GM19372 (cell line): ENCODE measurements around the gene NPAS2.

ENCODE experiments used
- ATAC-seq: cut with Tn5 transposase; IDR thresholded peaks from one replicate; pipeline ENCODE4 v1.9.1; 2021; ENCODE audit warnings: mild to moderate bottlenecking, low read depth, moderate library complexity; ENCODE audit not compliant: unreplicated experiment

The NPAS2 gene, protein sequence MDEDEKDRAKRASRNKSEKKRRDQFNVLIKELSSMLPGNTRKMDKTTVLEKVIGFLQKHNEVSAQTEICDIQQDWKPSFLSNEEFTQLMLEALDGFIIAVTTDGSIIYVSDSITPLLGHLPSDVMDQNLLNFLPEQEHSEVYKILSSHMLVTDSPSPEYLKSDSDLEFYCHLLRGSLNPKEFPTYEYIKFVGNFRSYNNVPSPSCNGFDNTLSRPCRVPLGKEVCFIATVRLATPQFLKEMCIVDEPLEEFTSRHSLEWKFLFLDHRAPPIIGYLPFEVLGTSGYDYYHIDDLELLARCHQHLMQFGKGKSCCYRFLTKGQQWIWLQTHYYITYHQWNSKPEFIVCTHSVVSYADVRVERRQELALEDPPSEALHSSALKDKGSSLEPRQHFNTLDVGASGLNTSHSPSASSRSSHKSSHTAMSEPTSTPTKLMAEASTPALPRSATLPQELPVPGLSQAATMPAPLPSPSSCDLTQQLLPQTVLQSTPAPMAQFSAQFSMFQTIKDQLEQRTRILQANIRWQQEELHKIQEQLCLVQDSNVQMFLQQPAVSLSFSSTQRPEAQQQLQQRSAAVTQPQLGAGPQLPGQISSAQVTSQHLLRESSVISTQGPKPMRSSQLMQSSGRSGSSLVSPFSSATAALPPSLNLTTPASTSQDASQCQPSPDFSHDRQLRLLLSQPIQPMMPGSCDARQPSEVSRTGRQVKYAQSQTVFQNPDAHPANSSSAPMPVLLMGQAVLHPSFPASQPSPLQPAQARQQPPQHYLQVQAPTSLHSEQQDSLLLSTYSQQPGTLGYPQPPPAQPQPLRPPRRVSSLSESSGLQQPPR

DNA sequence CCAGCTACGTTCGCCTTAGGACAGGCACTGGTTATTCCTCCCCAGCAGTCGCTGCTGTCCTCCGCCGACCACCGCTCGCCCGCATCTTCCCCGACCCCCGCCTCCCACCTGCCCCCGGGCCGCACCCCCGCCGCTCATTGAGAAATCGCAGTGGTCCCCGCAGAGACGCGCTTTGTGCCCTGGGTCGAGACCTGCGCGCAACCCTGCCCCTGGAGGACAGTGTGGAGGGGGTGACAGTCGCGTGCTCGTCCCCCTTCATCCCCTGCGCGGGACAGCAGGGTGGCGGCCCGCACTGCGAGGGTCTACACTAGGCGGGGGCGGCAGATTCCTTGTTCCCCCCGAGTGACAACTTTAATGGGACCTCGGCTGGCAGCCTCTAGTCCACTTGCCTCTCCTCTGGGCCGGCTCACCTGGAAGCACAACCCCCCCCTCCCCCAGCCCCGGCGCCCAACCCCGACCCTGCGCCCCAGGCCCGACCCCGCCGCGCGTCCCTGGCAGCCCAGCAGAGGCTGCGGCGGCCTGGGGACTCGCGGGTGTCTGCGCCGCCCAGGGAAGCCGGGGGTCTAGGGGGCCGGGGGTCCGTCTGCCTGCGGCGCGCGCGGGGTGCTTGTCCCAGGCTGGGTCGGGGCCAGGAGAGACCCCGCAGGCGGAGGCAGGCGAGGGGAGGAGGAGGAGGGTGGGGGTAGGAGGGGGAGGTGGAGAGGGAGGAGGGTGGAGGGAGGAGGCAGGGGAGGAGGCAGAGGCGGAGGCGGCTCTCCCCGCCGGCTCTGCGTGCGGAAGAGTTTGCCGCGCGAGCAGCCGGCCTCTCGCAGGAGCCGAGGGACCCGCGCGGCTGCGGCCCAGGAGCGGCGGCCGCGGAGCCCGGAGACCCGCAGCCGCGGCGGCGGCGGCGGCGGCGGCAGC, at the start of gene NPAS2:
TSS of gene NPAS2 (plus strand) at position 770 of the 903 bp plus-strand sequence. CDS start 84,616 bp downstream, outside the sequence.
- no peak for ATAC-seq

DNA sequence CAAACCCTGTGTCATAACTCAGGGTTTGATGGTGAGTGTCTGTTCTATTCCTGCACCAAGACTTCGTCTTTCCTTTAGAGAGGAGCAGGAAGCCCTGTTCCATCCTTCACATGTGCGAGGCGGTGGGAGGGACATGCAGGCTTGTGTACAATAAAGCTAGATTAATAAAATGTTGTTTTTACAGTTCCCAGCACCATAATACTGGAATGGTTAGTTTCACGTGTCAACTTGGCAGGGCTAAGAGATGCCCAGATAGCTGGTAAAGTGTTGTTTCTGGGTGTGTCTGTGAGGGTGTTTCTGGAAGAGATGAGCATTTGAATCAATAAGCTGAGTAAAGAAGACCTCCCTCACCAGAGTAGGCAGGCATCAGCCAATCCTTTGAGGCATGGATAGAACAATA, 48.8 kb upstream of the NPAS2 start:
- ATAC-seq = no peak

DNA sequence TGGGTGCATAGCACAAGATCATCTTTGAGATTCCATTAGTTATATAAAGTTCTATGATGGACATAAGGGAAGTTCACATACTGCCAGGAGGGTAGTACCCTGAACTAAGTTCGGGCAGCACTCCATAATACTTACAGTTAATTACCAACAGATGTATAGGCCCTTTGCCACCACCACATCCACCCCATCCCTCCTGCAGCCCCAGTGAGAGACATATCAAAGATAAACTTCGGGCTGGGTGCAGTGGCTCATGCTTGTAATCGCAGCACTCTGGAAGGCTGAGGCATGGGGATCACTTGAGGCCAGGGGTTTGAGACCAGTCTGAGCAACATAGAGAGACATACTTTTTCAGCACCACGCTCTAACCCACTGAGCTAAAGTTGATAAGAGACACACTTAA, 46.4 kb upstream of the NPAS2 start:
- no peak for ATAC-seq

DNA sequence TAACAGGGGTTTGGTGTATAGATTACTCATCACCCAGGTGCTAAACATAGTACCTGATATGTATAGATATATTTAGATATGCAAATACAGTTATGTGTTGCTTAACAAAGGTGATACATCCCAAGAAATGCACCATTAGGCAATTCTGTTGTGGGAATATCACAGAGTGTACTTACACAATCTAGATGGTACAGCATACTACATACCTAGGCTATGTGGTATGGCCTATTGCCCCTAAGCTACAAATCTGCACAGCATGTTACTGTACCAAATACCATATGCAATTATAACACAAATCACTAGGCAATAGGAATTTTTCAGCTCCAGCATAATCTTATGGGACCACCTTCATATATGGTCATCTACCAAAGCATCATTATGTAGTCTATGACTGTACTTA, 43.5 kb upstream of the NPAS2 start:
- ATAC-seq = no peak

DNA sequence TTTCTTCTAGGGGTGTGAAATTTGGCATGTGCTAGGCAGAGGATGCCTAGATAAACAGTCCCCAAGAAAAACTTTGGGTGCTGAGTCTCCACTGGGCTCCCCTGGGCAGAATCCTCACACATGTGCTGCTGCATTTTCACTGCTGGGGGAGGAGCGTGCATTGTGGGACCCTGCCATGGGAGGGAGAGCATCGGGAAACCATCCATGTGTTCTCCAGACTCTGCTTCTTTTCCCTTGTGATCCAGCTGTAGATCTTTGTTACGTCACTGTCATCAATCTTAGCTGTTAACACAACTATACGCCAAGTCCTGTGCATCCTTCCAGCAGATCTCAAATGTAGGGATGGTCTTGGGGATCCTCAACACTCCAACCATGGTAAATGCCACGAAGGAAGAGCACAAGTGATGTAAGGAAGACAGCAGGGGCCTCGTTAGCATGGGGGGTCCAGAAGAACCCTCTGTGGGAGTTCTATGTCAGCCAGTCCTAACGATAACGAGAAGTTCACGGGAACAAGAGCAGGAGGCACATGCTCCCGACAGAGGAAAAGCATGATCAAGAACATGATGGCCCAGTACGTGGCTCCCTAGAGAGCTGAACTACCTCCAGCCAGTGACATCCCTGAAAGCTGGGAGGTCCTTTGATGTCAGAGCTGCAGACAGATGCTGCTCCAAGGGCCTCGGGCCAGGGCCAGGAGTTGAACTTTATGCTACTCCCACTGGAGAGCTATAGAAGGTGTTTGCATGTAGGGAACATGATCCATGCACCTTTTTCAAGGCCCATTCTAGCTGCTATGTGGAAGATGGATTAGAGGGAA, 41.1 kb upstream of the NPAS2 start:
- ATAC-seq = no peak

DNA sequence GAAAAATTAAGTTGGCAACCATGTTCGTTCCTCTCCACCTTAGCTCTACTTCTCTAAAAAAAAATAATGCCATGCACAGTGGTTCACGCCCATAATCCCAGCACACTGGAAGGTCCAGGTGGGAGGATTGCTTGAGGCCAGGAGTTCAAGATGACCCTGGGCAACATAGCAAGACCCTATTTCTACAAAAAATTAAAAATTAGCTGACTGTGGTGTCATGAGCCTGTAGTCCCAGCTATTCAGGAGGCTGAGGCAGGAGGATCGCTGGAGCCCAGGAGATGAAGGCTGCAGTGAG, 40.1 kb upstream of the NPAS2 start:
- no peak for ATAC-seq

DNA sequence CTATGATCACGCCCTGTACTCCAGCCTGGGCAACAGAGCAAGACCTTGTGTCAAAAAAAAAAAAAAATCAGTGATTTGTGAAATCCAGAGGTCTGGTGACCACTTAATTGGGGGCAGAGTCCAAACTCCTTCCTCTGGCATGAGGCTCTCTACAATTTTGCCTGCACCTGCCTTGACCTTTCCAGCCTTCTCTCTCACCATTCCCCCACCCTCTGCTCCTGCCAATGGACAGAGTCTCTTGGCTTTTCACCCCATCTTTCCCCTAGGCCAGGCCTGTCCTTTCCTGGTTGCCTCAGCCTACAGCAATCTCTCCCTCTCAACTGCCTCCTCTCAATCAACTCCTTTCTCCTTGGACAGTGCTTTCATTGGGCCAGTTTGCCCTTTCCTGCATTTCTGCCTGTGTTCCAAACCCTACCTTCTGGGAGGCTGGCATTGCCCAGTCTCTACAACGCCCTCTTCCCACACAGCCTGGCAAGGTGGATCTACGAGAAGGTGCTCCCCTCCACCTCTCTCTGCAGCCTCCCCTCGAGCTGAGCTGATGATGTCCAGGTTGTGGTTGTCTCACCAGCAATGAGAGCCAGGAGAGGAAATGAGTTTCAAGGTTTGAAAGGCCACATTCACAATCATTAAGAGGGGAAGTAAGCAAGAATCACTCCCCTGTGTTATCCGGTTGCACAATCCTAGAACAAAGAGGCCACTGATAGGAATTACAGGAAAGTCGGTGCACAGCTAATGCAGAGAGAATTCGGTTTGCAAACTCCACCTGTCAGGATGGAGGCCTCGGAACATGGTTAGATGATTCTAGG, 39.5 kb upstream of the NPAS2 start:
- no peak for ATAC-seq

DNA sequence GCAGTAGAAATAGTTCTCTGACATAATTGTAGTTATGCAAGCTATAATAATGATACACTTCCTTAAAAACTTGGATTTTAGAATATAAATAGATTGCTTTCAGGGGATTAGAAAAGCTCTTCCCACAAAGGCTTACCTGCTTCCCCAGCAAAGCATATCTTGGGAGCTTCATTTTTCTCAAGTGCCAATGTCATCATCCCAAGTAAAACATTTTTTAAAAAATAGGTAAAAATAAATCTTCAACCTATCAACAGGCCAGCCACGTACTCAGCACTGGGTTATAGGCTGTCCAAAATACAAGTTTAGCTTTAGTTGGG, 39.0 kb upstream of the NPAS2 start:
- ATAC-seq = no peak

DNA sequence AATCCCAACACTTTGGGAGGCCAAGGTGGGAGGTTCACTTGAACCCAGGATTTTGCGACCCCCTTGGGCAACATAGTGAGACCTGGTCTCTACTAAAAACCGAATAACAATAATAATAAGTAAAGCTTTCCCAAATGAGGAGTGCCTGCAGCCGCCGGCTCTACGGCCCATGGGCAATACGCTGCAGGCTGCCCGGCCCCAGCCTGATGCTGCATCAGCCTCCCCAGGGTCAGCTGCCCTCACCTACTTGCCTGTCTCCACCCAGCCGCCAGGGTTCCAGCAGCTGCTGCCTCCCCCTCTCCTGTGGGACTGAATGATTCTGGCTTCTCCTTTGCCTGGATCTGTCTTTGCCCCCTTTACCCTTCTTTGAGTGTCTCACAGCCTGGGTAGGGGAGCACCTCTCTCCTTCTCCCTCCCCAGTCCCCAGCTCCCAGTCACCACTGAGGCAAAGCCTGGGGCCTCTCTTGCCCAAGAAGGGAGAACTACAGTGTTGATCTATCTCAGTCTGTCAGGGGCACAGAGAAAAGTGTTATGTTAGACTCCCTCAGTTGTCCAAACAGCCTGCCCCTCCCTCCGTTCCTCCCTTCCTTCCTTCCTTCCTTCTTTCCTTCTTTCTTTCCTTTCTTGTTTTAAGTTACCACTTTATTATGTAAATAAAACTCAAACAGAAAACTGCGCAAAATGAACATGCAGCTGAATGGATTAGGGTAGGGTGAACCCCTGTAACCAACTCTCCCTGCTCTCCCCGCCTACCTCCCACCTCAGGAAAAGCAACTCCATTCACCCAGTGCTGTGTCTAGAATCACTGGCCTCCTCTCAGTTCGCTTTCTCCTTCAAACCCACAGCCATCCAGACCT, 38.2 kb upstream of the NPAS2 start:
- ATAC-seq = no peak

DNA sequence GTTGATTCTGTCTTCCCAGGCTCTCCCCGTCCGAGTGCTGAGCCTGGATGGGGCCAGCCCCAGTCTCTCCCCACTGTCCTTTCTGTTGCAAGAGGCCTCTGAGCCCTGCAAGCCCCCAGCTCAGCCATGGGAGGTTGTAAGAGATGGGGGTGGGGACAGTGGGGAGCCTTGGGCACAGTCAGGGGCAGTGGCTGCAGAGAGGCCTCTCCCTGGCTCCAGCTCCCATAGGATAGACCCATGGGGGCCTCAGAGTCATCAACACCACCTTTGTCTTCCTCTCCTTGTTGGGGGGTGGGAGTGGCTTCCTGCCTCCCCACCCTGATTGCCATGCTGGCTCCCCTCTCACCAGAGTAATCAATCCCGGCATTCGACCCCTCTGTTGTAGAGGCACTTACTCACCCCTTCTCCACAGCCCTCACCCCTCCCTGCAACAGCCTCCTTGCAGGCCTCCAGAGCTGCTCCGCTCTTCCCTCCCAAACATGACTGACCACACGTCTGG, 37.5 kb upstream of the NPAS2 start:
- no peak for ATAC-seq

DNA sequence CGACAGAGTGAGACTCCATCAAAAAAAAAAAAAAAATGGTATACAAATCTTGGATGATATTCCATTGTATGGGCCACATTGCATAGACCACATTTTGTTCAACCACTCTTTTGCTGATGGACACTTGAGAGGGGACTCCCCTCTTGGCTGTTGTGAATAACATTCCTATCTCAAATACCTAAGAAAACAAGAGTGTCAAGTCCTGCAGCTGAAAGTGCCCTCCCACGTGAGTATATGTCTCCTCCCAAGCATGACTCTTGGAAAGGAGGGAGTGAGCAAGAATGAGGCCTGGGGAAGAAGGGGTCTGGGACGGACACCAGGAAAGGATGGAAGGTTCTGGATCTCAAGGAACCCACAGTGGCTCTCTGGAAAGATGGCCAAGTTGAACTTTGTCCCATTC, 36.0 kb upstream of the NPAS2 start:
- ATAC-seq = no peak

DNA sequence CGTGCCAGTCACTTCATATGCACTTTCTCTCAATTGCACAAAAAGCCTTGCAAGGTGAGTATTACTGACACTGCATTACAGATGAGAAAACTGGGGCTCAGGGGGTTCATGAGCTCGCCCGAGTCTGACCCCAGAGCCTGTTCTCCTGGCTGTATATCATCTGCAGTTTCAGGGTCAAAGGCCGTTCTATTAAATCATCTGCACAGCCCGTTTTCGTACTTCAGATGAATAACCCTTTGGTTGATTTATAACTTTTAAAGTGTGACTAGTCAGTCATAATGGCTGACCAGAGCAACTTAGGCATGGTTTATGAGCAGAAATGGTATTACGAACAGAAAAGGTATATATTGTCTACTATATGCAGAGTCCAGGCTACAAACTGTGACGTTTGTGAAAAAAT, 35.3 kb upstream of the NPAS2 start:
- ATAC-seq = no peak

DNA sequence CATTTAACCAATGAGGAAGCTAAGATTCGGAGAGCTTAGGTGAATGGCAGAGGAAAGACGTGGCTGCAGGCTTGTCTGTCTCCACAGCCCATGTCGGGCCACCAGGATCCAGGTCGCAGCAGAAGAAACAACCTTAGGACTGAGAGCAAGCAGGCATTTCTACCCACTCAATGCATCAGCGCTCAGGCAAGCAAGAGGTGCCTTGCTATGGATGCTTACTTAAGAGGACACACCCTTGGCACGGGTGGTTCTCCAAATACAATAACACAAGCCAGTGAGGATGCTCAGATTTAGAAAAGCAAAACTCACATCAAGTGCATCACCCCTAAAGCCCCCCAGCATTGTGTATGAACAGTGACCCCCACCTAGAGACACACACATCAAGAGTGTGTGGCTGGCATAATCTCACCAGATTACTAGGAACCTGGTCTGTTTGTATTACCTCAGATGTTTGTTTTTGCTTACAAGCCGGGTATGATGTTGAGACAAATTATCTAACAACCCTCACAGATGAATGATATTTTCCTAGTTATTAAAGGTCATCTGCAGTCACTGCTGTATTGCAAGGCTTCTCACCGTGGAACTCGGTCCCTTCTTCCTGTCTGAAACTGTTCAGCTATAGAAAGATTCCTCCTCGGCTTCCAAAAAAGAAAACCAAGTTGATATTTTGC, 34.2 kb upstream of the NPAS2 start:
- ATAC-seq = no peak

DNA sequence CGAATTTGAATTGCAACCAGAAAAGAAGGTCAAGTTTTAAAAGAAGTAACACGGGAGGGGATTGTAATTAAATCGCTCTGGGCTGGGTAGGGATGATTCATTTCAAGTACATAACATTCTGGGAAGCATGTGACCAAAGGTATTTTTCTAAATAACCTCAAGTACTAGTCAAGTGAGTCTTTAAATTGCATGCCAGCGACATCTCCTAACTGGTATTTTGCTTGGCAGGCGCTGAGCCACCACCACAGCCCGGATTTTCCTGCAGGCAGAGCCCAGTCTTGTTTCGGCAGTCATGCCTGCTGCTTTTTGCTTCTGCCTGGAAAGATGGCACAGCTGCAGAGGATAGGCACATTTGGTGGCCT, 33.7 kb upstream of the NPAS2 start:
- ATAC-seq = no peak

DNA sequence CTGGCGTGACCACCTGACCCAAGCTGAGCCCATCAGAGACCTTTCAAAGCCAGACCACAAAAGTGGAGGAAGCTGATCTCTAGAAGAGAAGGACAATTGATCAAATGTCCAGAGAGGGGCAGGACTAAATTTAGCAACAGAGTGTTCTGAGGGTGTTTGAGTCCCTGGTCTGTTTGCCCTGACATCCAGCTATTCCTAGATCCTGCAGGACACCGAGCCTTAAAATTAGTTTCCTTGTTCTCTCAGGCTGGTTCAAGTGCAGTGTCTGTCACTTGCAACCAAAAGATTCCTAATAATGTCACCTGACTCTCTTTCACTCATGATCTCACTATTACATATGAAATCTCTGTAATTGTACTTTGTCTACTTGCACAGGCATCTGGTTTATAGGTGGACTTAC, 33.0 kb upstream of the NPAS2 start:
- no peak for ATAC-seq

DNA sequence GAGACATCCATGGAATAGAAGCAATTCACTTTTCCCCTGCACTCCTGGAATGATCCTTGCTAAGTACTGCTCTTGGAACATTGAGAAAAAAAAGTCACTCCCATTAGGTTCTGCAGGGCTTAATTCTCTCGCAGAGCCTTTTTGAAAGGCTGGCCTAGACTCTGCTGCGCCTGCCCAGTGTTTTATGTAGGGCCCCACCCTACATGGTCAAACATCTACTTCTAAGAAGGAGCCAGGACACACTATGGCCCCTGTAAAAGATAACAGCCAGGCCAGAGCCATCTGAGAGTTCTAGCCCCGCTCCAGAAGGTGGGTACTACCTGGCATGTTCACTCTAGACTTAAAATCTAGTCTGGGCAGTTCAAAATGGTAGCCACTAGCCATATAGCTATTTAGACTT, 30.6 kb upstream of the NPAS2 start:
- ATAC-seq = no peak

DNA sequence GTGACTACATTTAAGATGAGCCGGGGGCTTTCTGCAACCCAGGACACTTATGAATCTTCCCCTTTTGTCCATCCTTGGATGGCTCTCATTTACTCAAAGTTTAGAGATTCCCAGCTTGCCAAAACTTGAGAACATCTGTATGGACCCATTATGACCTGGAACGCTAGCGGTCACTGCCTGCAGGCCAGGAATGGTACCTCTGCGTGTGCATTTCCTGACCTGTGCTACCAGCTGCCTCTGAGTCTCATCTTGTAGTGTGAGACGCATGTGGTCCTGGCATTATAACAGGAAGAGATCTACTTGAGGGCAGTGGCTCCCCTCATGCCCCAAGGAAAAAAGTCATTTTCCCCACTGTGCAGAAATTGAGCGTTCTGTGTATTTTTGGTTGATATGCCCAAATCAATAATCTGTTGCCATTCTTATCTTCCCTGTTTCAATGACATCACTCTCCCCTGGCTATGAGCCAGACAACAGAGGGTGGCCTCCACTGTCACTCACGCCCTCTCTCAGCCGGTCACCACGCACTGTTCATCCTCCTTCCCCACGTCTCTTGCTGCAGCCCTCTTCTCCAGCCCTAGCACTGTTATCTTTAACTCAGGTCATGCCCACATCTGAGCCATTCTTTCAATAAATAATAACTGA, 28.5 kb upstream of the NPAS2 start:
- ATAC-seq = no peak

DNA sequence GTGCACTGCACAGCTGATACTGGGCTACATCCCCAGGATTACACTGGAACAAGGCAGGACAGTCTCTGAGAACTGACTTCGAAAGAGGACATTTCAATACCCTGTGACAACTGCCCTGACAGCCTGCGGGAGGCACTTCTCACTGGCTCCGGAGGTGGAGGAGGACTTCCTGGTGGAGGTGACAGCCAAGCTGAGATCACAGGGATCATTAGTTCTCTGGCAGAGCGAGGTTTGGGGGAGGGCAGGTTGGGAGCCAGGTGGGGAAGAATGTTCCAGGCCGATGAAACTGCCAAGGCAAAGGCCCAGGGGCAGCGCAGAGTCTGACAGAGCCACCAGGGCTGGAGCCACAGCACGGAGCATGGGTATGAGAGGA, 28.0 kb upstream of the NPAS2 start:
- ATAC-seq = no peak
